Uterus (tissue), 4 donors: ENCODE measurements around the gene TIAM1. TPM values are rescaled to one million over a fixed set of nuclear protein-coding genes. Genes with fewer than 3 reads are reported as not detected.

Experiments
- DNase-seq, 2 donors: peaks; one replicate each; pipeline ENCODE4 v3.0.0-alpha.2; 2019 to 2020
- H3K27ac ChIP-seq, 2 donors: fragments of 200-600 bp; sonication (generic); 1 replicate in 1 of 2; 2 replicates in 1 of 2; pipeline ENCODE4 v1.5.1; 2016 to 2018
- H3K27me3 ChIP-seq, 2 donors: fragments of 200-600 bp; sonication (generic); one replicate each; pipeline ENCODE4 v1.5.1; 2018 to 2019; ENCODE audit warnings: control low read depth in 1 of 2
- H3K36me3 ChIP-seq, 2 donors: fragments of 200-600 bp; sonication (generic); one replicate each; pipeline ENCODE4 v1.5.1; 2019; ENCODE audit warnings: control low read depth in 1 of 2
- H3K4me1 ChIP-seq, 2 donors: fragments of 200-600 bp; sonication (generic); one replicate each; pipeline ENCODE4 v1.5.1; 2018 to 2019; ENCODE audit warnings: control low read depth in 1 of 2
- H3K4me3 ChIP-seq, 2 donors: fragments of 200-600 bp; sonication (generic); 1 replicate in 1 of 2; 2 replicates in 1 of 2; pipeline ENCODE4 v1.5.1; 2018 to 2019; ENCODE audit warnings: mild to moderate bottlenecking in 1 of 2
- H3K9me3 ChIP-seq, 2 donors: fragments of 200-600 bp; sonication (generic); one replicate each; pipeline ENCODE4 v1.5.1; 2019; ENCODE audit warnings: control low read depth in 1 of 2
- CTCF ChIP-seq, 4 experiments: fragments of 200-600 bp in 2 of 4; fragments of 450-650 bp in 2 of 4; sonication (generic) in 2 of 4; IDR thresholded peaks; one replicate each; pipeline ENCODE4 v1.5.1; 2016 to 2019; ENCODE audit warnings: antibody characterized with exemption in 4 of 4, mild to moderate bottlenecking in 2 of 4, moderate library complexity in 1 of 4
- POLR2A ChIP-seq, 2 donors: fragments of 450-650 bp; IDR thresholded peaks; one replicate each; pipeline ENCODE4 v1.6.1; 2016; ENCODE audit warnings: antibody characterized with exemption in 2 of 2, mild to moderate bottlenecking in 1 of 2, moderate library complexity in 1 of 2
- intact Hi-C: fragments of 100-400 bp; cut with DNase I; formaldehyde crosslinking; loops from one replicate; pipeline ENCODE4 v1.15.1; 2023; ENCODE audit warnings: low total_unique reads
- total RNA-seq, 4 donors: library from RNA; depleted of rRNA in 3 of 4; stranded (reverse); fragments of >200 nt in 3 of 4; gene quantifications; one replicate each; pipeline versions ENCODE4 v1.1.0 to v1.2.4, GENCODE V29; 2014 to 2023
- donor health status: DM: yes; HTN: yes; CAD: no.

The TIAM1 gene
- total RNA-seq, 4 donors from 2014 or later = 14.4 to 74.9 (median 39.5) TPM

GRCh38 chr21:31201144-31201543, 142.9 kb downstream of the TIAM1 start:
- no peak overlapping the region for H3K4me3 ChIP-seq
- intact Hi-C loops = no loop called here
- H3K9me3 ChIP-seq = no peaks in the 10 kb centered on the region
- no peaks in the 10 kb centered on the region for H3K27me3 ChIP-seq
- no peaks in the 10 kb centered on the region for H3K4me1 ChIP-seq
- H3K36me3 ChIP-seq = no peaks in the 10 kb centered on the region
- no peak for TF ChIP-seq CTCF (IDR thresholded peaks at IDR 0.05)
- no peak for TF ChIP-seq POLR2A (IDR thresholded peaks at IDR 0.05)
- no peak for DNase-seq
- H3K27ac ChIP-seq = no peak overlapping the region

- intact Hi-C loops = no loop called here
- no peaks in the 10 kb centered on the region for H3K4me1 ChIP-seq
- H3K36me3 ChIP-seq = no peaks in the 10 kb centered on the region
- no peak overlapping the region for H3K4me3 ChIP-seq
- H3K27me3 ChIP-seq = no peaks in the 10 kb centered on the region
- no peak for DNase-seq
- H3K27ac ChIP-seq = no peak overlapping the region
- peak; percentile 49 to 70 (median 66) for TF ChIP-seq CTCF (IDR thresholded peaks at IDR 0.05)
- no peak for TF ChIP-seq POLR2A (IDR thresholded peaks at IDR 0.05)
- no peaks in the 10 kb centered on the region for H3K9me3 ChIP-seq
Observed at GRCh38 chr21:31198575-31198974, 145.5 kb downstream of the TIAM1 start.

- no peaks in the 10 kb centered on the region for H3K9me3 ChIP-seq
- intact Hi-C loops = no loop called here
- TF ChIP-seq CTCF (IDR thresholded peaks at IDR 0.05) (no peak), POLR2A (IDR thresholded peaks at IDR 0.05) (no peak)
- no peak overlapping the region for H3K4me3 ChIP-seq
- no peaks in the 10 kb centered on the region for H3K27me3 ChIP-seq
- DNase-seq = no peak
- no peaks in the 10 kb centered on the region for H3K36me3 ChIP-seq
- no peaks in the 10 kb centered on the region for H3K4me1 ChIP-seq
- no peak overlapping the region for H3K27ac ChIP-seq
Observed at GRCh38 chr21:31196724-31197123, 147.3 kb downstream of the TIAM1 start.

- H3K27me3 ChIP-seq = no peaks in the 10 kb centered on the region
- H3K27ac ChIP-seq = no peak overlapping the region
- intact Hi-C loops = no loop called here
- no peak for DNase-seq
- no peak overlapping the region for H3K4me3 ChIP-seq
- H3K9me3 ChIP-seq = no peaks in the 10 kb centered on the region
- H3K36me3 ChIP-seq = no peaks in the 10 kb centered on the region
- no peak for TF ChIP-seq CTCF (IDR thresholded peaks at IDR 0.05)
- TF ChIP-seq POLR2A (IDR thresholded peaks at IDR 0.05) = no peak
- H3K4me1 ChIP-seq = no peaks in the 10 kb centered on the region
Observed at GRCh38 chr21:31195334-31196015, 148.6 kb downstream of the TIAM1 start.

GRCh38 chr21:31194510-31195293, 149.4 kb downstream of the TIAM1 start:
- no peak for TF ChIP-seq CTCF (IDR thresholded peaks at IDR 0.05)
- no peak for TF ChIP-seq POLR2A (IDR thresholded peaks at IDR 0.05)
- H3K36me3 ChIP-seq = no peaks in the 10 kb centered on the region
- H3K27ac ChIP-seq = no peak overlapping the region
- no peaks in the 10 kb centered on the region for H3K27me3 ChIP-seq
- intact Hi-C loops = no loop called here
- no peak overlapping the region for H3K4me3 ChIP-seq
- no peaks in the 10 kb centered on the region for H3K9me3 ChIP-seq
- no peak for DNase-seq
- no peaks in the 10 kb centered on the region for H3K4me1 ChIP-seq
